Pancreas (tissue), 10 donors: ENCODE data around the gene KRT16. TPM values are rescaled to one million over a fixed set of nuclear protein-coding genes. Genes with fewer than 3 reads are reported as not detected.

Experiments used
- ATAC-seq, 4 donors: fragments of 200-7000 bp; cut with Tn5 transposase; one replicate each; pipeline versions ENCODE4 v1.8.0 to v1.9.1; 2020; ENCODE audit warnings: mild to moderate bottlenecking in 4 of 4, moderate library complexity in 4 of 4
- DNase-seq, 6 donors: peaks; one replicate each; pipeline ENCODE4 v3.0.0-alpha.2; 2020
- FAIRE-seq: peaks from 2 replicates; lab custom pipeline; 2012; peaks lifted over from hg19 to GRCh38; lab: Jason Lieb, UNC
- H3K27ac ChIP-seq, 4 donors: fragments of 200-600 bp; sonication (generic); 1 replicate in 3 of 4; 2 replicates in 1 of 4; pipeline versions ENCODE4 v1.5.0 to v1.8.0; 2020
- H3K27me3 ChIP-seq, 4 donors: fragments of 200-600 bp; one replicate each; pipeline ENCODE4 v1.8.0; 2021
- H3K36me3 ChIP-seq, 3 donors: fragments of 200-600 bp; sonication (generic) in 1 of 3; one replicate each; pipeline versions ENCODE4 v1.5.0 to v1.8.0; 2020 to 2021
- H3K4me1 ChIP-seq, 3 donors: fragments of 200-600 bp; one replicate each; pipeline ENCODE4 v1.8.0; 2021
- H3K4me3 ChIP-seq, 4 donors: fragments of 200-600 bp; sonication (generic) in 2 of 4; one replicate each; pipeline versions ENCODE4 v1.5.0 to v1.8.0; 2020 to 2021
- H3K9me3 ChIP-seq, 4 donors: fragments of 200-600 bp; one replicate each; pipeline ENCODE4 v1.8.0; 2021
- WGBS, 2 donors: extraction: QIAGEN DNeasy Blood & Tissue Kit; methylation state at CpG; one replicate each; pipeline ENCODE4 v1.1.7; 2013; 5-methylcytosine and 5-hydroxymethylcytosine counted together
- intact Hi-C, 3 donors: fragments of 100-400 bp; cut with DNase I; formaldehyde crosslinking; loops; one replicate each; pipeline versions ENCODE4 v1.11.1 to v1.14.2; 2022
- polyA plus RNA-seq, 2 donors: library from polyadenylated mRNA; stranded (reverse); fragments of 200-250 nt; gene quantifications; one replicate each; pipeline ENCODE4 v1.2.3, GENCODE V29; 2013
- total RNA-seq, 6 donors: library from RNA; stranded (reverse); fragmentation: NEBNext Ultra II Directional in 4 of 6; extraction: Animal tissue kit (Norgen Biotek cat#: 25700) in 4 of 6; gene quantifications; one replicate each; pipeline versions ENCODE4 v1.2.1 to v1.2.4, GENCODE V29; 2021 to 2023
- TF ChIP-seq, protein P1 (sequence below), 4 donors: fragments of 200-600 bp; sonication (generic) in 3 of 4; IDR thresholded peaks; one replicate each; pipeline versions ENCODE4 v1.5.0 to v1.8.0; 2021; ENCODE audit warnings: antibody characterized with exemption in 4 of 4
- donor health status: healthy with polysubstance abuse.
- donor health status: DM: no; HTN: no; CAD: no; lungs with moderate emphysema.
- donor health status: DM: no; HTN: no; CAD: no.
- donor health status: control.
- donor health status: control.
- donor health status: Bipolar disorder and iron deficiency.
- donor health status: DM: yes; HTN: yes; CAD: no.
- donor health status: DM: no; HTN: no; CAD: no.
- donor health status: DM: no; HTN: no; CAD: no.
- donor health status: DM: yes; HTN: yes; CAD: no.

The KRT16 gene
- total and polyA plus RNA-seq, 8 donors = 0.05 to 0.61 (median 0.24) TPM; not detected in 4

DNA sequence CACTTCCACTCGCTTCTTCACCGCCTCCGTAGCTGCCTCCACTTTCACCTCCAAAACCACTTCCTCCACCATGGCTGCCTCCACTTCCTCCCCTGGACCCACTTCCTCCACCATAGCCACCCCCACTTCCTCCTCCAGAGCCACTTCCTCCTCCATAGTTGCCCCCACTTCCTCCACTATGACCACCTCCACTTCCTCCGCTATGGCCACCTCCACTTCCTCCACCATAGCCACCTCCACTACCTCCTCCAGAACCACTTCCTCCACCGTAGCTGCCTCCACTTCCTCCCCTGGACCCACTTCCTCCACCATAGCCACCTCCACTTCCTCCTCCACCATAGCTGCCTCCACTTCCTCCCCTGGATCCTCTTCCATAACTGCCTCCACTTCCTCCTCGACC is 45.2 kb downstream of the KRT16 start:
- H3K4me1 ChIP-seq = no peaks in the 10 kb centered on the region
- H3K27me3 ChIP-seq = no peaks in the 10 kb centered on the region
- no peaks in the 10 kb centered on the region for H3K9me3 ChIP-seq
- FAIRE-seq (no peak), DNase-seq (no peak), ATAC-seq (no peak)
- H3K27ac ChIP-seq = no peak overlapping the region
- H3K36me3 ChIP-seq = no peaks in the 10 kb centered on the region
- intact Hi-C loops = no loop called here
- 77 to 89% methylated on average over 6 of the region's 6 CpGs for WGBS, 2 donors
- no peak overlapping the region for H3K4me3 ChIP-seq
- TF ChIP-seq, protein P1, sequence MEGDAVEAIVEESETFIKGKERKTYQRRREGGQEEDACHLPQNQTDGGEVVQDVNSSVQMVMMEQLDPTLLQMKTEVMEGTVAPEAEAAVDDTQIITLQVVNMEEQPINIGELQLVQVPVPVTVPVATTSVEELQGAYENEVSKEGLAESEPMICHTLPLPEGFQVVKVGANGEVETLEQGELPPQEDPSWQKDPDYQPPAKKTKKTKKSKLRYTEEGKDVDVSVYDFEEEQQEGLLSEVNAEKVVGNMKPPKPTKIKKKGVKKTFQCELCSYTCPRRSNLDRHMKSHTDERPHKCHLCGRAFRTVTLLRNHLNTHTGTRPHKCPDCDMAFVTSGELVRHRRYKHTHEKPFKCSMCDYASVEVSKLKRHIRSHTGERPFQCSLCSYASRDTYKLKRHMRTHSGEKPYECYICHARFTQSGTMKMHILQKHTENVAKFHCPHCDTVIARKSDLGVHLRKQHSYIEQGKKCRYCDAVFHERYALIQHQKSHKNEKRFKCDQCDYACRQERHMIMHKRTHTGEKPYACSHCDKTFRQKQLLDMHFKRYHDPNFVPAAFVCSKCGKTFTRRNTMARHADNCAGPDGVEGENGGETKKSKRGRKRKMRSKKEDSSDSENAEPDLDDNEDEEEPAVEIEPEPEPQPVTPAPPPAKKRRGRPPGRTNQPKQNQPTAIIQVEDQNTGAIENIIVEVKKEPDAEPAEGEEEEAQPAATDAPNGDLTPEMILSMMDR (IDR thresholded peaks at IDR 0.05) = no peak

DNA sequence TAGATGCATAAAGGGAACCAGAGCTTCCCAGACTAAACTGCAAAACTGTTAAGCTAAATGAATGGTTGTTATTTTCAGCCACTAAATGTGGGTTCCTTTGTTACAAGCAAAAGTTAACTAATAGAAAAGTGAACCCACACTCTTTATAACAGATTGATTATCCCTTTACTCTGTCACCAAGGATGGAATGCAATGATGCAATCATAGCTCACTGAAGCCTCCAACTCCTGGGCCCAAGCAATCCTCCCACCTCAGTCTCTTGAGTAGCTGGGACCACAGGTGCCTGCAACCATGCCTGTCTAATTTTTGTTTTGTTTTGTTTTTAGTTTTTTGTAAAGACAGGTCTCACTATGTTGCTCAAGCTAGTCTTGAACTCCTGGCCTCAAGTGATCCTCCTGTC is 47.2 kb downstream of the KRT16 start:
- intact Hi-C loops = no loop called here
- Histone ChIP-seq H3K9me3 (no peaks in the 10 kb centered on the region), H3K4me3 (no peak overlapping the region), H3K36me3 (no peaks in the 10 kb centered on the region), H3K27me3 (no peaks in the 10 kb centered on the region), H3K27ac (no peak overlapping the region), H3K4me1 (no peaks in the 10 kb centered on the region)
- TF ChIP-seq, protein P1 (IDR thresholded peaks at IDR 0.05) = no peak
- DNase-seq (no peak), FAIRE-seq (no peak), ATAC-seq (no peak)

DNA sequence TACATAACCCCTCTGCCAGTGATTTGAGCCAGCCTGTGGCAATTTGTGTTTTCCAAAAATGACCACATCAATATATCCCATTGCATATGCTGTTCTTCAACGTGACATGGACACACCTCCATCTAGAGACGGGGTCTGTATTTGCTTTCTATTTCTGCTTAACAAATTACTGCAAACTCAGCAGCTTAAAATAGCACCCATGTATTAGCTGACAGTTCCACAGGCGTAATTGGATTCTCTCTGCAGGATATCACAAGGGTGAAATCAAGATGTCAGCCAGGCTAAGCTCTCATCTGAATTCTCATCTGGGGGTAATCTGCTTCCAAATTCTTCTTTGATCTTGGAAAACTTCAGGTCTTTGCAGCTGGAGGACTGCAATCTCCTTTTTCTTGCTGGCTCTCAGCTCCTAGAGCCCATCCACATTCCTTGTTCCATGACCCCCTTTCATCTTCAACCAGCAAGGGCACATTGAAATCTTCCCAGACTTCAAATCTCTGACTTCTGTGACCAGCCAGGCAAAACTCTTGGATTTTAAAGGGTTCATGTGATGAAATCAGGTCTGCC is 48.9 kb downstream of the KRT16 start:
- TF ChIP-seq, protein P1 (IDR thresholded peaks at IDR 0.05) = no peak
- Histone ChIP-seq H3K4me3 (no peak overlapping the region), H3K9me3 (no peaks in the 10 kb centered on the region), H3K36me3 (no peaks in the 10 kb centered on the region), H3K27me3 (no peaks in the 10 kb centered on the region), H3K27ac (no peak overlapping the region), H3K4me1 (no peaks in the 10 kb centered on the region)
- no peak for ATAC-seq
- intact Hi-C loops = no loop called here
- DNase-seq = no peak
- FAIRE-seq = no peak
- 40 to 46% methylated on average over 3 of the region's 3 CpGs for WGBS, 2 donors

DNA sequence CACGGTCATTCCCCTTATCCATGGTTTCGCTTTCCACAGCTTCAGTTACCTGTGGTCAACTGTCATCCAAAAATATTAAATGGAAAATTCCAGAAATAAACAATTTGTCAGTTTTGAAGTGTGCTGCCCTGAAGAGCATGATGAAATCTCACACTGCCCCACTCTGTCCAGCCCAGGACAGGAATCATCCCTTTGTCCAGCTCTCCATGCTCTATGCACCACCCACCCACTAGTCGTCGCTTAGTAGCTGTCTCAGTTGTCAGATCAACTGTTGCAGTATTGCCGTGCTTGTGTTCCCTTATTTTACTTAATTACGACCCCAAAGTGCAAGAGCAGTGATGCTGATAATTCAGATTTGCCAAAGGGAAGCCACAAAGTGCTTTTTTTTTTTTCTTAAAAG is 51.0 kb downstream of the KRT16 start:
- Histone ChIP-seq H3K27ac (no peak overlapping the region), H3K9me3 (no peaks in the 10 kb centered on the region), H3K36me3 (no peaks in the 10 kb centered on the region), H3K27me3 (no peaks in the 10 kb centered on the region), H3K4me3 (no peak overlapping the region), H3K4me1 (no peaks in the 10 kb centered on the region)
- DNase-seq = no peak
- intact Hi-C loops = no loop called here
- WGBS, 2 donors = 65 to 66% methylated on average over 6 of the region's 6 CpGs
- TF ChIP-seq, protein P1 (IDR thresholded peaks at IDR 0.05) = no peak
- FAIRE-seq = no peak
- no peak for ATAC-seq

Other genes with a start within 250 kb of the KRT16 start
- gene KRT33B, start 243.0 kb downstream of the KRT16 start, total RNA-seq = not detected
- gene KRT33B, start 243.0 kb downstream of the KRT16 start, polyA plus RNA-seq = not detected
- not detected for gene KRT34, start 230.5 kb downstream of the KRT16 start, total RNA-seq
- not detected for gene KRT34, start 230.5 kb downstream of the KRT16 start, polyA plus RNA-seq
- gene KRT31, start 215.2 kb downstream of the KRT16 start, total RNA-seq = not detected
- not detected for gene KRT31, start 215.2 kb downstream of the KRT16 start, polyA plus RNA-seq
- gene KRT37, start 188.2 kb downstream of the KRT16 start, total RNA-seq = not detected
- not detected for gene KRT37, start 188.2 kb downstream of the KRT16 start, polyA plus RNA-seq
- gene KRT38, start 171.8 kb downstream of the KRT16 start, total RNA-seq = not detected
- not detected for gene KRT38, start 171.8 kb downstream of the KRT16 start, polyA plus RNA-seq
- gene KRT32, start 145.4 kb downstream of the KRT16 start, total RNA-seq = not detected
- gene KRT32, start 145.4 kb downstream of the KRT16 start, polyA plus RNA-seq = under 1 TPM in 1 of 2 donors, not detected in 1; 0.05 TPM
- gene KRT35, start 131.6 kb downstream of the KRT16 start, total RNA-seq = not detected
- not detected for gene KRT35, start 131.6 kb downstream of the KRT16 start, polyA plus RNA-seq
- not detected for gene KRT36, start 122.9 kb downstream of the KRT16 start, total RNA-seq
- gene KRT36, start 122.9 kb downstream of the KRT16 start, polyA plus RNA-seq = not detected
- gene KRT13, start 107.2 kb downstream of the KRT16 start, total RNA-seq = under 1 TPM in 1 of 6 donors, not detected in 5; 0.39 TPM
- gene KRT13, start 107.2 kb downstream of the KRT16 start, polyA plus RNA-seq = 10 to 100 TPM in 1 of 2 donors, 1 to 10 TPM in 1; 5.3 to 11.9 TPM
- 1 to 10 TPM in 2 of 6 donors, under 1 TPM in 4; 0.20 to 1.4 (median 0.43) TPM for gene KRT15, start 93.9 kb downstream of the KRT16 start, total RNA-seq
- gene KRT15, start 93.9 kb downstream of the KRT16 start, polyA plus RNA-seq = 1 to 10 TPM; 1.1 TPM
- 100 to 1,000 TPM in 2 of 6 donors, 10 to 100 TPM in 4; 14.2 to 147 (median 47.9) TPM for gene KRT19, start 84.5 kb downstream of the KRT16 start, total RNA-seq
- 10 to 100 TPM; 81.5 to 81.9 TPM for gene KRT19, start 84.5 kb downstream of the KRT16 start, polyA plus RNA-seq
- not detected for gene KRT9, start 40.7 kb downstream of the KRT16 start, total RNA-seq
- not detected for gene KRT9, start 40.7 kb downstream of the KRT16 start, polyA plus RNA-seq
- gene KRT14, start 25.9 kb downstream of the KRT16 start, total RNA-seq = under 1 TPM in 2 of 6 donors, not detected in 4; 0.26 to 0.28 TPM
- under 1 TPM; 0.30 to 0.38 TPM for gene KRT14, start 25.9 kb downstream of the KRT16 start, polyA plus RNA-seq
- gene KRT17, start 11.8 kb upstream of the KRT16 start, total RNA-seq = 10 to 100 TPM in 1 of 6 donors, 1 to 10 TPM in 2, under 1 TPM in 3; 0.42 to 28.4 (median 1.0) TPM
- 1 to 10 TPM; 2.6 to 7.0 TPM for gene KRT17, start 11.8 kb upstream of the KRT16 start, polyA plus RNA-seq
- gene EIF1, start 76.1 kb upstream of the KRT16 start, total RNA-seq = 100 to 1,000 TPM; 421 to 934 (median 592) TPM
- 100 to 1,000 TPM; 316 to 590 TPM for gene EIF1, start 76.1 kb upstream of the KRT16 start, polyA plus RNA-seq
- gene GAST, start 99.6 kb upstream of the KRT16 start, total RNA-seq = not detected
- not detected for gene GAST, start 99.6 kb upstream of the KRT16 start, polyA plus RNA-seq
- 1 to 10 TPM in 3 of 6 donors, under 1 TPM in 3; 0.13 to 1.6 (median 0.84) TPM for gene HAP1, start 121.9 kb upstream of the KRT16 start, total RNA-seq
- gene HAP1, start 121.9 kb upstream of the KRT16 start, polyA plus RNA-seq = 1 to 10 TPM; 2.6 to 4.2 TPM
- gene JUP, start 173.9 kb upstream of the KRT16 start, total RNA-seq = 10 to 100 TPM; 31.1 to 93.5 (median 42.0) TPM
- 10 to 100 TPM; 46.8 to 50.4 TPM for gene JUP, start 173.9 kb upstream of the KRT16 start, polyA plus RNA-seq
- gene P3H4, start 199.2 kb upstream of the KRT16 start, total RNA-seq = 10 to 100 TPM in 3 of 6 donors, 1 to 10 TPM in 3; 8.4 to 15.7 (median 10.1) TPM
- 10 to 100 TPM; 13.0 to 16.6 TPM for gene P3H4, start 199.2 kb upstream of the KRT16 start, polyA plus RNA-seq
- gene FKBP10, start 200.2 kb upstream of the KRT16 start, total RNA-seq = 10 to 100 TPM in 4 of 6 donors, 1 to 10 TPM in 2; 4.5 to 35.3 (median 11.7) TPM
- gene FKBP10, start 200.2 kb upstream of the KRT16 start, polyA plus RNA-seq = 10 to 100 TPM in 1 of 2 donors, 1 to 10 TPM in 1; 9.1 to 17.3 TPM
- 10 to 100 TPM; 24.2 to 35.6 (median 27.0) TPM for gene NT5C3B, start 223.5 kb upstream of the KRT16 start, total RNA-seq
- 100 to 1,000 TPM in 1 of 2 donors, 10 to 100 TPM in 1; 89.7 to 102 TPM for gene NT5C3B, start 223.5 kb upstream of the KRT16 start, polyA plus RNA-seq
- not detected for gene KLHL10, start 225.1 kb upstream of the KRT16 start, total RNA-seq
- under 1 TPM in 1 of 2 donors, not detected in 1; 0.02 TPM for gene KLHL10, start 225.1 kb upstream of the KRT16 start, polyA plus RNA-seq